Measurements from ENCODE around the gene IRF2BP2. TPM values are rescaled to one million over a fixed set of nuclear protein-coding genes. Genes with fewer than 3 reads are reported as not detected.

IRF2BP2 gene
- total and polyA plus RNA-seq, 2 of the 13 experiments (the other 11 are each of a cell fraction or from before 2014, with no cell fraction given), result 140 to 147 TPM

GRCh38 chr1:234621127-234621468, 11.1 kb upstream of the IRF2BP2 start (continued):
- TF ChIP-seq MXD3 (CRISPR knock-in tag; IDR thresholded peaks at IDR 0.05), result no peak
- no peak for TF ChIP-seq ZNF552 (CRISPR knock-in tag; IDR thresholded peaks at IDR 0.05; ENCODE audit: borderline replicate concordance)
- TF ChIP-seq ATRX (CRISPR knock-in tag; IDR thresholded peaks at IDR 0.05; ENCODE audit: borderline replicate concordance), result no peak
- TF ChIP-seq ZNF556 (CRISPR knock-in tag; IDR thresholded peaks at IDR 0.05; ENCODE audit: borderline replicate concordance), result no peak
- no peak for TF ChIP-seq GMEB1 (CRISPR knock-in tag; IDR thresholded peaks at IDR 0.05; ENCODE audit: borderline replicate concordance)
- TF ChIP-seq ZNF256 (CRISPR knock-in tag; conservative IDR thresholded peaks at IDR 0.05), result no peak
- TF ChIP-seq FOXK1 (CRISPR knock-in tag; IDR thresholded peaks at IDR 0.05; ENCODE audit: borderline replicate concordance, low read depth), result no peak; the same call in 1 of the 2 replicates
- no peak for TF ChIP-seq RNF2 (conservative IDR thresholded peaks at IDR 0.05; ENCODE audit: low read depth)
- TF ChIP-seq ZNF740 (CRISPR knock-in tag; IDR thresholded peaks at IDR 0.05), result no peak
- TF ChIP-seq ZBTB38 (CRISPR knock-in tag; IDR thresholded peaks at IDR 0.05), result no peak
- TF ChIP-seq MAX (IDR thresholded peaks at IDR 0.05), result no peak
- TF ChIP-seq ZNF275 (CRISPR knock-in tag; IDR thresholded peaks at IDR 0.05; ENCODE audit: borderline replicate concordance), result no peak
- TF ChIP-seq HES4 (CRISPR knock-in tag; IDR thresholded peaks at IDR 0.05; ENCODE audit: borderline replicate concordance), result no peak
- no peak for TF ChIP-seq ZNF350 (CRISPR knock-in tag; IDR thresholded peaks at IDR 0.05; ENCODE audit: borderline replicate concordance, low read depth)
- no peak for TF ChIP-seq MYC (CRISPR knock-in tag; IDR thresholded peaks at IDR 0.05; ENCODE audit: borderline replicate concordance)
- no peak for TF ChIP-seq ELF1 (CRISPR knock-in tag; IDR thresholded peaks at IDR 0.05)
- no peak for TF ChIP-seq SPEN (CRISPR knock-in tag; IDR thresholded peaks at IDR 0.05; ENCODE audit: low read depth)
- TF ChIP-seq ZNF503 (CRISPR knock-in tag; IDR thresholded peaks at IDR 0.05), result peak; percentile 40; the same call in 1 of the 2 replicates
- TF ChIP-seq ZNF567 (CRISPR knock-in tag; IDR thresholded peaks at IDR 0.05; ENCODE audit: borderline replicate concordance), result no peak
- TF ChIP-seq SMAD9 (CRISPR knock-in tag; IDR thresholded peaks at IDR 0.05), result no peak
- no peak for TF ChIP-seq ZNF670 (CRISPR knock-in tag; IDR thresholded peaks at IDR 0.05; ENCODE audit: borderline replicate concordance)
- no peak for TF ChIP-seq ZNF7 (CRISPR knock-in tag; IDR thresholded peaks at IDR 0.05)
- TF ChIP-seq GRHL1 (CRISPR knock-in tag; conservative IDR thresholded peaks at IDR 0.05), result no peak
- no peak for TF ChIP-seq DDIT3 (CRISPR knock-in tag; IDR thresholded peaks at IDR 0.05)

Measured in HepG2 (cell line).